H9 (cell line): ENCODE results near the gene HNF4A. TPM values are rescaled to one million over a fixed set of nuclear protein-coding genes. Genes with fewer than 3 reads are reported as not detected.

ENCODE experiments used
- DNase-seq: peaks from one replicate; pipeline ENCODE4 v3.0.0-alpha.2; 2017
- H2AFZ ChIP-seq: one replicate; pipeline ENCODE4 v1.6.1; 2013; ENCODE audit warnings: mild to moderate bottlenecking, low read length, control low read depth, moderate library complexity
- H2AK5ac ChIP-seq: 2 replicates; pipeline ENCODE4 v1.6.1; 2013; ENCODE audit warnings: low read length, control low read depth, mixed read lengths; ENCODE audit not compliant: insufficient read length
- H2BK120ac ChIP-seq: one replicate; pipeline ENCODE4 v1.6.1; 2013; ENCODE audit warnings: low read depth, mild to moderate bottlenecking, low read length, control low read depth, inconsistent platforms; ENCODE audit not compliant: poor library complexity, severe bottlenecking
- H2BK12ac ChIP-seq: 2 replicates; pipeline ENCODE4 v1.6.1; 2013; ENCODE audit warnings: low read length, control low read depth, mixed read lengths, low read depth; ENCODE audit not compliant: insufficient read length
- H2BK15ac ChIP-seq: 2 replicates; pipeline ENCODE4 v1.6.1; 2013; ENCODE audit warnings: low read depth, low read length, control low read depth
- H2BK20ac ChIP-seq: one replicate; pipeline ENCODE4 v1.6.1; 2013; ENCODE audit warnings: low read depth, mild to moderate bottlenecking, low read length, control low read depth, inconsistent platforms; ENCODE audit not compliant: poor library complexity, severe bottlenecking
- H2BK5ac ChIP-seq: 2 replicates; pipeline ENCODE4 v1.6.1; 2013; ENCODE audit warnings: low read length, control low read depth, mixed read lengths; ENCODE audit not compliant: insufficient read length
- H3K14ac ChIP-seq: 2 replicates; pipeline ENCODE4 v1.6.1; 2013; ENCODE audit warnings: low read length, control low read depth; ENCODE audit not compliant: insufficient read depth
- H3K18ac ChIP-seq: 2 replicates; pipeline ENCODE4 v1.6.1; 2013; ENCODE audit warnings: low read depth, mild to moderate bottlenecking, mixed read lengths, low read length, control low read depth; ENCODE audit not compliant: insufficient read length
- H3K23ac ChIP-seq: 2 replicates; pipeline ENCODE4 v1.6.1; 2013; ENCODE audit warnings: low read length, control low read depth, mixed read lengths, low read depth; ENCODE audit not compliant: insufficient read length
- H3K23me2 ChIP-seq: 2 replicates; pipeline ENCODE4 v1.6.1; 2013; ENCODE audit warnings: low read depth, mild to moderate bottlenecking, mixed read lengths, low read length, control low read depth; ENCODE audit not compliant: insufficient read length, poor library complexity, severe bottlenecking
- H3K27ac ChIP-seq: 2 replicates; pipeline ENCODE4 v1.5.1; 2013; ENCODE audit warnings: low read length, control low read depth, mixed read lengths, low read depth; ENCODE audit not compliant: insufficient read length
- H3K27me3 ChIP-seq: 2 replicates; pipeline ENCODE4 v1.6.1; 2013; ENCODE audit warnings: low read length, control low read depth, inconsistent platforms; ENCODE audit not compliant: insufficient read depth
- H3K4ac ChIP-seq: 2 replicates; pipeline ENCODE4 v1.6.1; 2013; ENCODE audit warnings: low read depth, mild to moderate bottlenecking, control low read depth, inconsistent platforms, low read length, moderate library complexity
- H3K4me1 ChIP-seq: 2 replicates; pipeline ENCODE4 v1.6.1; 2013; ENCODE audit warnings: low read length, control low read depth, inconsistent platforms; ENCODE audit not compliant: insufficient read depth
- H3K4me2 ChIP-seq: 2 replicates; pipeline ENCODE4 v1.6.1; 2013; ENCODE audit warnings: low read length, control low read depth, mixed read lengths; ENCODE audit not compliant: insufficient read length, insufficient read depth
- H3K56ac ChIP-seq: 2 replicates; pipeline ENCODE4 v1.6.1; 2013; ENCODE audit warnings: low read depth, mild to moderate bottlenecking, mixed read lengths, low read length, control low read depth; ENCODE audit not compliant: insufficient read length
- H3K79me1 ChIP-seq: 2 replicates; pipeline ENCODE4 v1.6.1; 2013; ENCODE audit warnings: low read depth, mild to moderate bottlenecking, moderate library complexity, low read length, control low read depth, inconsistent platforms; ENCODE audit not compliant: insufficient read depth, poor library complexity, severe bottlenecking
- H3K79me2 ChIP-seq: 2 replicates; pipeline ENCODE4 v1.6.1; 2013; ENCODE audit warnings: low read length, control low read depth, inconsistent platforms; ENCODE audit not compliant: insufficient read depth
- H3K9ac ChIP-seq: 2 replicates; pipeline ENCODE4 v1.6.1; 2013; ENCODE audit warnings: low read length, control low read depth, mixed read lengths; ENCODE audit not compliant: insufficient read length; ENCODE audit errors: extremely low read depth
- H3K9me3 ChIP-seq: one replicate; pipeline ENCODE4 v1.6.1; 2013; ENCODE audit warnings: low read depth, low read length, inconsistent platforms; ENCODE audit not compliant: control insufficient read depth
- H3T11ph ChIP-seq: one replicate; pipeline ENCODE4 v1.6.1; 2013; ENCODE audit warnings: mild to moderate bottlenecking, low read length, control low read depth, inconsistent platforms
- H4K20me1 ChIP-seq: one replicate; pipeline ENCODE4 v1.6.1; 2013; ENCODE audit not compliant: control insufficient read depth, insufficient read length, insufficient read depth
- H4K5ac ChIP-seq: 2 replicates; pipeline ENCODE4 v1.6.1; 2013; ENCODE audit warnings: low read depth, mild to moderate bottlenecking, mixed read lengths, low read length, control low read depth; ENCODE audit not compliant: insufficient read length
- H4K8ac ChIP-seq: replicated peaks from 2 replicates; pipeline ENCODE4 v1.6.1; 2013; ENCODE audit warnings: low read length, control low read depth, mixed read lengths, low read depth; ENCODE audit not compliant: insufficient read length
- H4K91ac ChIP-seq: 2 replicates; pipeline ENCODE4 v1.6.1; 2013; ENCODE audit warnings: low read depth, mild to moderate bottlenecking, moderate library complexity, mixed read lengths, low read length, control low read depth; ENCODE audit not compliant: insufficient read length
- H3K27ac Mint-ChIP-seq, 3 experiments: 2 replicates in 2 of 3; 3 replicates in 1 of 3; pipeline ENCODE4 v1.8.0; 2020 to 2021; ENCODE audit warnings: mixed read lengths in 3 of 3, mild to moderate bottlenecking in 1 of 3, moderate library complexity in 1 of 3
- H3K27me3 Mint-ChIP-seq: 2 replicates; pipeline ENCODE4 v1.8.0; 2021; ENCODE audit warnings: low read depth, mild to moderate bottlenecking, moderate library complexity, mixed read lengths
- H3K36me3 Mint-ChIP-seq, 3 experiments: 2 replicates in 2 of 3; 3 replicates in 1 of 3; pipeline ENCODE4 v1.8.0; 2020 to 2021; ENCODE audit warnings: low read depth in 3 of 3, mixed read lengths in 3 of 3; ENCODE audit not compliant: insufficient read depth in 1 of 3
- H3K4me1 Mint-ChIP-seq, 2 experiments: 2 replicates each; pipeline ENCODE4 v1.8.0; 2020; ENCODE audit warnings: mixed read lengths in 2 of 2
- H3K4me3 Mint-ChIP-seq, 2 experiments: 2 replicates in 1 of 2; 3 replicates in 1 of 2; pipeline ENCODE4 v1.8.0; 2020 to 2021; ENCODE audit warnings: mild to moderate bottlenecking in 2 of 2, mixed read lengths in 2 of 2, moderate library complexity in 1 of 2
- H3K9me3 Mint-ChIP-seq, 2 experiments: 2 replicates in 1 of 2; 3 replicates in 1 of 2; pipeline ENCODE4 v1.8.0; 2020; ENCODE audit warnings: mild to moderate bottlenecking in 2 of 2, mixed read lengths in 2 of 2, moderate library complexity in 1 of 2
- WGBS: extraction: QIAGEN DNeasy Blood & Tissue Kit; methylation state at CpG from one replicate; pipeline ENCODE4 v1.1.7; 2013; ENCODE audit warnings: missing lambda C conversion rate, low lambda C conversion rate, mixed read lengths; ENCODE audit not compliant: insufficient read length; ENCODE audit errors: extremely low coverage; 5-methylcytosine and 5-hydroxymethylcytosine counted together
- total RNA-seq: library from RNA; stranded (reverse); gene quantifications from 2 replicates; pipeline ENCODE4 v1.2.1, GENCODE V29; 2021
- TF ChIP-seq, protein P1 (sequence below): fragments of 200-600 bp; sonication (generic); conservative IDR thresholded peaks from 3 replicates; pipeline ENCODE4 v1.8.0; 2021; ENCODE audit warnings: antibody characterized with exemption, mild to moderate bottlenecking

Gene HNF4A
- total RNA-seq, 1 experiment from 2014 or later = not detected

DNA sequence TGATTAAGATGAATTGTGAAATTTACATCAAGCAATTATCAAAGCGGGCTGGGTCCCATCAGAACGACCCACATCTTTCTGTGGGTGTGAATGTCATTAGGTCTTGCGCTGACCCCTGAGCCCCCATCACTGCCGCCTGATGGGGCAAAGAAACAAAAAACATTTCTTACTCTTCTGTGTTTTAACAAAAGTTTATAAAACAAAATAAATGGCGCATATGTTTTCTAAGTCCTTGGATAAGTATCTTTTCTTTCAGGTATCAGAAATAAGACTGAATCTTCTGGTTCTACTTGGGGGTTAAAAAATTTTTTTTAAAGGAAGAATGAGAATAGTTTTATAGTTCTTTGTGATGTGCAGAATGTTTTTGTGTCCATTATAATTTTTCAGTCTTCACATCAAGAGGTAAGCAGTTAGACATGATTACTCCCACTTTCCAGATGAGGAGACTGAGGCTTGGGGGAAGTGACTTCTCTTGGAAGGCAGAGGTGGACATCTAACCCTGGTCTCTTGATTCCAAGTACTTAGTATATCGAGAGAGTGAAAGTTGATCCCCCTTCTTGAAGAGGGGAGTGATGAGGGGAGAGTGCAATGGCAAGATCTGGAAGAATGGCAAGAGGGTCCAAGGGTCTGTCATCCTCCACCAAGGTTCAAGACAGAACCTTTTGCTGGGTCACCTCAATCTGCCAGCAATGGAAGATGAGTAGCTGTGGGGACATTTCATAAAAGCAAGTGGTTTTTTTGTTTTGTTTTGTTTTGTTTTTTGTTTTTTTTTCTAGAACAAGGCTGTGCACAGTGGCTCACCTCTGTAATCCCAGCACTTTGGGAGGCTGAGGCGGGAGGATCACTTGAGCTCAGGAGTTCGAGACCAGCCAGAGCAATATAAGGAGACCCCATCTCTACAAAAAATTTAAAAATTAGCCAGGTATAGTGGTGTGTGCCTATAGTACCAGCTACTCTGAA is 77.4 kb downstream of the HNF4A start:
- no peaks in the 10 kb centered on the region for H3K4me1 Mint-ChIP-seq
- no peak overlapping the region for H3K9ac ChIP-seq
- H3K56ac ChIP-seq = no peak overlapping the region
- no peaks in the 10 kb centered on the region for H3K9me3 ChIP-seq
- H3K4me1 ChIP-seq = no peaks in the 10 kb centered on the region
- no peaks in the 10 kb centered on the region for H3K36me3 Mint-ChIP-seq
- H4K20me1 ChIP-seq = no peaks in the 10 kb centered on the region
- no peak overlapping the region for H2AK5ac ChIP-seq
- H3K14ac ChIP-seq = no peak overlapping the region
- H3K18ac ChIP-seq = no peak overlapping the region
- H3K23ac ChIP-seq = no peak overlapping the region
- no peak overlapping the region for H3K4ac ChIP-seq
- no peak overlapping the region for H4K8ac ChIP-seq
- H2BK12ac ChIP-seq = no peak overlapping the region
- H3K4me3 Mint-ChIP-seq = no peak overlapping the region
- no CpG with 5 or more reads among the region's 8 CpGs for WGBS
- TF ChIP-seq, protein P1, sequence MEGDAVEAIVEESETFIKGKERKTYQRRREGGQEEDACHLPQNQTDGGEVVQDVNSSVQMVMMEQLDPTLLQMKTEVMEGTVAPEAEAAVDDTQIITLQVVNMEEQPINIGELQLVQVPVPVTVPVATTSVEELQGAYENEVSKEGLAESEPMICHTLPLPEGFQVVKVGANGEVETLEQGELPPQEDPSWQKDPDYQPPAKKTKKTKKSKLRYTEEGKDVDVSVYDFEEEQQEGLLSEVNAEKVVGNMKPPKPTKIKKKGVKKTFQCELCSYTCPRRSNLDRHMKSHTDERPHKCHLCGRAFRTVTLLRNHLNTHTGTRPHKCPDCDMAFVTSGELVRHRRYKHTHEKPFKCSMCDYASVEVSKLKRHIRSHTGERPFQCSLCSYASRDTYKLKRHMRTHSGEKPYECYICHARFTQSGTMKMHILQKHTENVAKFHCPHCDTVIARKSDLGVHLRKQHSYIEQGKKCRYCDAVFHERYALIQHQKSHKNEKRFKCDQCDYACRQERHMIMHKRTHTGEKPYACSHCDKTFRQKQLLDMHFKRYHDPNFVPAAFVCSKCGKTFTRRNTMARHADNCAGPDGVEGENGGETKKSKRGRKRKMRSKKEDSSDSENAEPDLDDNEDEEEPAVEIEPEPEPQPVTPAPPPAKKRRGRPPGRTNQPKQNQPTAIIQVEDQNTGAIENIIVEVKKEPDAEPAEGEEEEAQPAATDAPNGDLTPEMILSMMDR = no peak
- no peak overlapping the region for H4K5ac ChIP-seq
- no peaks in the 10 kb centered on the region for H3K79me2 ChIP-seq
- DNase-seq = no peak
- H2BK120ac ChIP-seq = no peak overlapping the region
- no peak overlapping the region for H4K91ac ChIP-seq
- no peak overlapping the region for H3K4me2 ChIP-seq
- no peaks in the 10 kb centered on the region; the same call in 1 of the 2 replicates for H3K27me3 ChIP-seq
- no peak overlapping the region for H3K27ac Mint-ChIP-seq
- H2AFZ ChIP-seq = no peak overlapping the region
- no peaks in the 10 kb centered on the region for H3K9me3 Mint-ChIP-seq
- H3K23me2 ChIP-seq = no peaks in the 10 kb centered on the region
- H3K27ac ChIP-seq = no peak overlapping the region
- no peak overlapping the region for H3T11ph ChIP-seq
- no peak overlapping the region for H2BK15ac ChIP-seq
- H3K27me3 Mint-ChIP-seq = peaks cover 11% of the 10 kb centered on the region
- no peak overlapping the region for H2BK20ac ChIP-seq
- H3K79me1 ChIP-seq = no peaks in the 10 kb centered on the region
- H2BK5ac ChIP-seq = no peak overlapping the region
